H1 (cell line): Measurements from ENCODE around the gene BCKDHB. TPM values are rescaled to one million over a fixed set of nuclear protein-coding genes. Genes with fewer than 3 reads are reported as not detected.

Source experiments
- CHD1 ChIP-seq: IDR thresholded peaks from 2 replicates; pipeline ENCODE4 v1.6.1; 2012; ENCODE audit warnings: low read depth, low read length, improper control_type of control experiment
- EGR1 ChIP-seq: IDR thresholded peaks from 2 replicates; pipeline ENCODE4 v1.6.1; 2011; ENCODE audit warnings: low read depth, low read length, borderline replicate concordance
- FOSL1 ChIP-seq: IDR thresholded peaks from 2 replicates; pipeline ENCODE4 v1.6.1; 2011; ENCODE audit warnings: mild to moderate bottlenecking, low read depth, low read length, moderate library complexity; ENCODE audit not compliant: insufficient read depth
- MAFK ChIP-seq: IDR thresholded peaks from 2 replicates; pipeline ENCODE4 v1.6.1; 2012; ENCODE audit warnings: low read depth, mild to moderate bottlenecking, improper control_type of control experiment, low read length
- PHF8 ChIP-seq: fragments of 200-600 bp; sonication (generic); conservative IDR thresholded peaks from 2 replicates; pipeline ENCODE4 v1.7.1; 2012; ENCODE audit warnings: low read depth, mild to moderate bottlenecking, inconsistent platforms, low read length, moderate library complexity
- polyA plus RNA-seq, 7 experiments: library from polyadenylated mRNA; depleted of rRNA in 3 of 7; stranded (reverse) in 5 of 7; unstranded in 2 of 7; fragments of >200 nt in 5 of 7; fragments of 200-250 nt in 2 of 7; gene quantifications; 1 replicate in 5 of 7; 2 replicates in 1 of 7; 4 replicates in 1 of 7; pipeline versions ENCODE4 v1.2.1 to v1.2.3, GENCODE V29; 2011 to 2013; ENCODE audit warnings: missing spikeins in 2 of 7, mixed read lengths in 2 of 7
- total RNA-seq: library from RNA; stranded (reverse); fragmentation: NEBNext Ultra II Directional; extraction: Animal tissue kit (Norgen Biotek cat#: 25700); gene quantifications from 2 replicates; pipeline ENCODE4 v1.2.1, GENCODE V29; 2021

The BCKDHB gene
- total and polyA plus RNA-seq, 2 of the 8 experiments (the other 6 are each of a cell fraction or from before 2014, with no cell fraction given) = 22.1 to 30.8 TPM

- no peak for TF ChIP-seq FOSL1
- no peak for TF ChIP-seq EGR1
- no peak for TF ChIP-seq CHD1
- no peak for TF ChIP-seq PHF8
- no peak for TF ChIP-seq MAFK
These were observed 152.6 kb downstream of the BCKDHB start (continued) for GRCh38 chr6:80259118-80259517.
